Stimulated activated CD8-positive, alpha-beta memory T cell treated with anti-CD3 and anti-CD28 coated beads, Interleukin-2, amount 100 ng/mL, for 48 hours (primary cell): Measurements from ENCODE around the gene HSD17B2.
"Not testable (repeated sequence)": the region's sequence is repeated elsewhere in the genome, so short reads cannot be mapped to it uniquely, and the experiment has no call there.

Experiments
- DNase-seq, 2 donors: peaks; one replicate each; pipeline ENCODE4 v3.0.0-alpha.2; 2020; ENCODE audit warnings: low read depth in 2 of 2

Gene HSD17B2

GRCh38 chr16:82129881-82130280 is 94.8 kb downstream of the HSD17B2 start:
- DNase-seq = no peak

- no peak for DNase-seq
These were observed 98.7 kb downstream of the HSD17B2 start for GRCh38 chr16:82133798-82134197.

GRCh38 chr16:82134846-82135245 is 99.8 kb downstream of the HSD17B2 start:
- DNase-seq = no peak

- DNase-seq = no peak
These were observed 100.8 kb downstream of the HSD17B2 start for GRCh38 chr16:82135844-82136243.

- DNase-seq = no peak
These were observed 102.1 kb downstream of the HSD17B2 start for GRCh38 chr16:82136956-82137821.

- no peak for DNase-seq
These were observed 102.7 kb downstream of the HSD17B2 start for GRCh38 chr16:82137822-82138167.

- no peak for DNase-seq
These were observed 103.6 kb downstream of the HSD17B2 start for GRCh38 chr16:82138478-82139285.

GRCh38 chr16:82139286-82139571 is 104.2 kb downstream of the HSD17B2 start:
- DNase-seq = not testable (repeated sequence)

- no peak for DNase-seq
These were observed 111.5 kb downstream of the HSD17B2 start for GRCh38 chr16:82146556-82146955.

- no peak for DNase-seq
These were observed 111.9 kb downstream of the HSD17B2 start for GRCh38 chr16:82146957-82147356.

GRCh38 chr16:82147546-82147945 is 112.5 kb downstream of the HSD17B2 start:
- DNase-seq = no peak
